CD4-positive, alpha-beta memory T cell (primary cell): ENCODE results near the gene FOXN4. TPM values are rescaled to one million over a fixed set of nuclear protein-coding genes. Genes with fewer than 3 reads are reported as not detected.

Experiments
- CTCF ChIA-PET: fragments of 350-600 bp; sonication (Branson Sonifier 250); formaldehyde crosslinking; loops from one replicate; lab custom pipeline; 2021; ENCODE audit warnings: inconsistent platforms; ENCODE audit not compliant: partially characterized antibody; lab: Charles Lee
- POLR2A ChIA-PET: fragments of 350-600 bp; sonication (Branson Sonifier 250); formaldehyde crosslinking; loops from one replicate; lab custom pipeline; 2021; ENCODE audit not compliant: partially characterized antibody; lab: Charles Lee
- DNase-seq, 5 donors: peaks; one replicate each; pipeline versions ENCODE4 v3.0.0 to v3.0.0-alpha.2; 2020 to 2022; ENCODE audit warnings: mixed read lengths in 1 of 5
- H3K27ac ChIP-seq: one replicate; pipeline ENCODE4 v1.7.0; 2013; ENCODE audit warnings: low read depth, low read length
- H3K27me3 ChIP-seq: 2 replicates; pipeline ENCODE4 v1.7.0; 2013; ENCODE audit warnings: mild to moderate bottlenecking, low read length, moderate library complexity; ENCODE audit not compliant: insufficient read depth
- H3K36me3 ChIP-seq: 2 replicates; pipeline ENCODE4 v1.7.0; 2013; ENCODE audit warnings: mild to moderate bottlenecking, low read length, moderate library complexity; ENCODE audit not compliant: insufficient read depth
- H3K4me1 ChIP-seq: 2 replicates; pipeline ENCODE4 v1.7.0; 2013; ENCODE audit warnings: mild to moderate bottlenecking, low read length, moderate library complexity; ENCODE audit not compliant: insufficient read depth
- H3K4me3 ChIP-seq, 2 donors: one replicate each; pipeline ENCODE4 v1.7.0; 2013; ENCODE audit warnings: low read length in 2 of 2, mild to moderate bottlenecking in 1 of 2
- H3K9me3 ChIP-seq, 2 donors: one replicate each; pipeline ENCODE4 v1.7.0; 2013; ENCODE audit warnings: low read length in 2 of 2, control low read depth in 1 of 2; ENCODE audit not compliant: control insufficient read depth in 1 of 2
- H3K27ac Mint-ChIP-seq, 7 donors: one replicate each; pipeline ENCODE4 v1.8.0; 2020 to 2021; ENCODE audit warnings: mixed read lengths in 7 of 7, mild to moderate bottlenecking in 6 of 7, inconsistent platforms in 3 of 7, moderate library complexity in 3 of 7
- H3K27me3 Mint-ChIP-seq, 2 donors: one replicate each; pipeline ENCODE4 v1.8.0; 2020 to 2021; ENCODE audit warnings: mixed read lengths in 2 of 2
- H3K36me3 Mint-ChIP-seq, 2 donors: one replicate each; pipeline ENCODE4 v1.8.0; 2020 to 2021; ENCODE audit warnings: mixed read lengths in 2 of 2, inconsistent platforms in 1 of 2, mild to moderate bottlenecking in 1 of 2
- H3K4me1 Mint-ChIP-seq, 4 donors: one replicate each; pipeline ENCODE4 v1.8.0; 2020 to 2021; ENCODE audit warnings: mixed read lengths in 4 of 4, mild to moderate bottlenecking in 1 of 4
- H3K4me3 Mint-ChIP-seq, 8 donors: one replicate each; pipeline ENCODE4 v1.8.0; 2020 to 2021; ENCODE audit warnings: mixed read lengths in 8 of 8, mild to moderate bottlenecking in 7 of 8, moderate library complexity in 6 of 8, inconsistent platforms in 3 of 8
- H3K9me3 Mint-ChIP-seq, 8 donors: one replicate each; pipeline ENCODE4 v1.8.0; 2020 to 2021; ENCODE audit warnings: mixed read lengths in 8 of 8, mild to moderate bottlenecking in 5 of 8, inconsistent platforms in 3 of 8, moderate library complexity in 1 of 8
- intact Hi-C: fragments of 100-400 bp; cut with micrococcal nuclease; formaldehyde crosslinking; loops from one replicate; pipeline ENCODE4 v1.15.1; 2023
- polyA plus RNA-seq, 2 donors: library from polyadenylated mRNA; unstranded; fragments of 300-500 nt; fragmentation: Illumina TruSeq; gene quantifications; one replicate each; pipeline ENCODE4 v1.2.3, GENCODE V29; 2021
- total RNA-seq, 2 experiments: library from RNA; stranded (reverse); gene quantifications; one replicate each; pipeline ENCODE4 v1.2.3, GENCODE V29; 2021

FOXN4 gene
- total and polyA plus RNA-seq, 4 experiments from 2014 or later = not detected

DNA sequence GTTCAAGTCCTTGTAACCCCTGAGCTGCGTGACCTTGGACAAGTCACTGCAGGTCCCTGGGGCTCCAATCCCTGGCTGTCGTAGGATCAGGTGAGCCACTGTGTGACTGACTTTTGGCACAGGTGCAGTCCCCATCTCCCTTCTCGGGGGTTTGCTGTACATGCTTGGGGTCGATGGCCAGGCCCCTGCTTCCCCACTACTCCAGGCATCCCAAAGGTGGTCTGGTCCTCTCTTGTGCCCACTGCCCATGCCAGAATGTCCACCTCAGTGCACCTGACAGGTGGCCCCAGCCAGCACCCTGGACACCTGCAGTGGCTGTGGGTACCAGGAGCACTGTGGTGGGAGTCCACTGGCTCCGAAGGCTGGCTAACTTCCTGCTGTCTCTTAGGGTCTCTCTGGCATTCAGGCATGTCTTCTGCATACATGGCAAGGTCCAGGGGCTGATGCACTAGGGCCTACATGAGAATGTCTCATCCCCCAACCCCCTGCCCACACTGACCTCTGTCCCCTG is 14.7 kb downstream of the FOXN4 start:
- intact Hi-C loops = no loop called here
- Mint-ChIP-seq H3K9me3 (no peaks in the 10 kb centered on the region), H3K36me3 (no peaks in the 10 kb centered on the region), H3K4me1 (no peaks in the 10 kb centered on the region), H3K27ac (no peak overlapping the region), H3K4me3 (no peak overlapping the region), H3K27me3 (peaks cover 7 to 32% of the 10 kb centered on the region in 2 donors)
- Histone ChIP-seq H3K4me1 (no peaks in the 10 kb centered on the region), H3K4me3 (no peak overlapping the region), H3K36me3 (no peaks in the 10 kb centered on the region), H3K9me3 (no peaks in the 10 kb centered on the region), H3K27ac (no peak overlapping the region), H3K27me3 (no peaks in the 10 kb centered on the region)
- DNase-seq = no peak
- ChIA-PET POLR2A (no interaction called here), CTCF (no interaction called here)

DNA sequence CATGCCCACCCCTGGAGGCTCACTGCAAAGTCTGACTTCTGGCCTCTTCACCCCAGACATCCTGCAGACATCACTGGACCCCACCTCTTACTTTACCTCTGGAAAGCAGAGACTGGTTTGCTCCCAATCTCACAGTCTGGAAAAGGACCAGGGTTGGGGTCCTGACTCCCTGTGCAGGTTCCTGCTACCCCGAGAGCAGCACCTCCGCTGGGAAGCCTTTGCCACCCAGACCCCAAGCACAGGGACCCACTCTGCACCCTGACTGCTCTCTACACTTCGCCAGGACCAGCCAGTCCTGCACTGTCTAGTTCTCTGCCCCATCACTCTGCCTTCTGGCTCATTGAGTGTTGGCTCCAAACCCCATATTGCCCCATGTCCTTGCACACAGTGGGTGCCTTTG is 16.0 kb downstream of the FOXN4 start:
- Histone ChIP-seq H3K4me1 (no peaks in the 10 kb centered on the region), H3K9me3 (no peaks in the 10 kb centered on the region), H3K27me3 (no peaks in the 10 kb centered on the region), H3K4me3 (no peak overlapping the region), H3K27ac (no peak overlapping the region), H3K36me3 (no peaks in the 10 kb centered on the region)
- Mint-ChIP-seq H3K4me1 (peaks cover 0 to 4% (median 0%) of the 10 kb centered on the region in 4 donors), H3K36me3 (no peaks in the 10 kb centered on the region), H3K27me3 (peaks cover 8 to 32% of the 10 kb centered on the region in 2 donors), H3K4me3 (no peak overlapping the region), H3K9me3 (no peaks in the 10 kb centered on the region), H3K27ac (no peak overlapping the region)
- CTCF ChIA-PET = no interaction called here
- DNase-seq = no peak
- intact Hi-C loops = no loop called here
- POLR2A ChIA-PET = no interaction called here

- H3K9me3 ChIP-seq = no peaks in the 10 kb centered on the region
- H3K4me1 ChIP-seq = no peaks in the 10 kb centered on the region
- peaks cover 0 to 4% (median 0%) of the 10 kb centered on the region in 4 donors for H3K4me1 Mint-ChIP-seq
- H3K27me3 ChIP-seq = no peaks in the 10 kb centered on the region
- no peaks in the 10 kb centered on the region for H3K9me3 Mint-ChIP-seq
- H3K36me3 ChIP-seq = no peaks in the 10 kb centered on the region
- ChIA-PET POLR2A (no interaction called here), CTCF (no interaction called here)
- H3K27ac Mint-ChIP-seq = no peak overlapping the region
- H3K4me3 Mint-ChIP-seq = no peak overlapping the region
- intact Hi-C loops = no loop called here
- no peaks in the 10 kb centered on the region for H3K36me3 Mint-ChIP-seq
- no peak for DNase-seq
- no peak overlapping the region for H3K27ac ChIP-seq
- H3K27me3 Mint-ChIP-seq = peaks cover 7 to 32% of the 10 kb centered on the region in 2 donors
- H3K4me3 ChIP-seq = no peak overlapping the region
Observed at GRCh38 chr12:109292342-109292711, 16.8 kb downstream of the FOXN4 start.

DNA sequence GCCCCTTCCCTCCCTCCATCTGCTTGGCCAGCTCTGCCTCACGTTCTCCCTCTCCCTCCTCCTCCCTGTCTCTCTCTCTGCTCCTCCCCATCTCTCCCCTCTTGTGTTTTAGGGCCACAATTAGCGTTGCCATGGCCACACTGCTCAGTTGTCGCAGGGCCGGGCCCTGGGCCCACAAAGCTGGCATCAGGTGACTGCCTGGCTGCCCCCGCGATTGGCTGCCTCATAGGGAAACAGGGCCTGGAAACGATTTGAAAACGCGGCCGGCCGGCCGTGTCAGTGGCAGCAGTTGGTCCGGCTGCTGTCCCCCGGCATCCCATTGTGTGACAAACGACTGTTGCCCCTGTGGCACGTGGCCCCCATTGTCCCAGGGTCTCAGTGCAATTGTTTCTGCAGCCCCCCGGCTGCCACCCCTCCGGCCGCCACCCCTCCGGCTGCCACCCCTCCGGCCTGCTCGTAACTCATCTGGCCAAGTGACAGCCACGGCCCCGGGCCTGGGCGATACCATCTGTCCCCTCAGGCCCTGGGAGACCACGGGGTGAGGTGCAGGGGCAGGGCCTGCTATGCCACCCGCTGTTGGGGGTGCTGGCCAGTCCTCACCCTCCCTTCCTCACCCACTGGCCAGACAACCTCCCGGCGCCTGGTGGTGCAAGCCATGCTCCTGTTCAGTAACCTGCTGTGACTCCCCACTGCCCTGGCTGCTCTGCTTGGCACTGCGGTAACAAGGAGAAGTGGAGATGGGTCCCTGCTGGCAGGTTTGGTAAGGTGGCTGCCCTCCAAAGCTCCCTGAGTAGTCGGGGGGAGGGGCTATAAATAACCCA is 17.4 kb downstream of the FOXN4 start:
- H3K9me3 ChIP-seq = no peaks in the 10 kb centered on the region
- intact Hi-C loops = no loop called here
- H3K27ac ChIP-seq = no peak overlapping the region
- ChIA-PET CTCF (no interaction called here), POLR2A (no interaction called here)
- no peak overlapping the region for H3K4me3 ChIP-seq
- H3K4me1 ChIP-seq = no peaks in the 10 kb centered on the region
- no peaks in the 10 kb centered on the region for H3K36me3 ChIP-seq
- no peaks in the 10 kb centered on the region for H3K27me3 ChIP-seq
- Mint-ChIP-seq H3K4me1 (peaks cover 0 to 4% (median 0%) of the 10 kb centered on the region in 4 donors), H3K36me3 (no peaks in the 10 kb centered on the region), H3K27me3 (peaks cover 7 to 32% of the 10 kb centered on the region in 2 donors), H3K9me3 (no peaks in the 10 kb centered on the region), H3K4me3 (no peak overlapping the region), H3K27ac (no peak overlapping the region)
- DNase-seq = no peak

GRCh38 chr12:109291117-109291516 is 18.0 kb downstream of the FOXN4 start:
- ChIA-PET POLR2A (no interaction called here), CTCF (no interaction called here)
- Histone ChIP-seq H3K4me1 (no peaks in the 10 kb centered on the region), H3K9me3 (no peaks in the 10 kb centered on the region), H3K4me3 (no peak overlapping the region), H3K36me3 (no peaks in the 10 kb centered on the region), H3K27ac (no peak overlapping the region), H3K27me3 (no peaks in the 10 kb centered on the region)
- DNase-seq = no peak
- no peak overlapping the region for H3K27ac Mint-ChIP-seq
- no peaks in the 10 kb centered on the region for H3K9me3 Mint-ChIP-seq
- peaks cover 0 to 4% (median 0%) of the 10 kb centered on the region in 4 donors for H3K4me1 Mint-ChIP-seq
- peaks cover 7 to 28% of the 10 kb centered on the region in 2 donors for H3K27me3 Mint-ChIP-seq
- no peak overlapping the region for H3K4me3 Mint-ChIP-seq
- intact Hi-C loops = no loop called here
- H3K36me3 Mint-ChIP-seq = no peaks in the 10 kb centered on the region

DNA sequence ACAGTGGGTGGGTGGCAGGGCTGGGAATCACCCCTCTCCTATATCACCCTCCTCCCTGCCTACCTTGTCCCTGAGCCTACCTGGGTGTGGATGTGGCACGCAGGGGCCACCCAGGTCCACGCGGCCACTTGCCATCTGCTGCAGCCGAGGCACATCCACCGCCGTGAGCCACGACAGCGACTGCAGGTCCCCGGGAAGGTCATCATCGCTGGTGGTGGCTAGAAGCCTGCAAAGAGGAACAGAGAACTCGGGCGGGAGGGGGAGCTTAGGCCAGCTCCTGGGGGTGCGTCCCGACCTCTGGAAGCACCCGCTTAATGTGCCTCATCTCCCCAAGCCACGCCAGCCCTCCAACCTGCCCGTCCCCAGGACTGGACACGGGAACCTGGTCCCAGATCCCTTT is 19.0 kb downstream of the FOXN4 start:
- Histone ChIP-seq H3K4me3 (no peak overlapping the region), H3K9me3 (no peaks in the 10 kb centered on the region), H3K36me3 (no peaks in the 10 kb centered on the region), H3K27ac (no peak overlapping the region), H3K27me3 (no peaks in the 10 kb centered on the region), H3K4me1 (no peaks in the 10 kb centered on the region)
- H3K9me3 Mint-ChIP-seq = no peaks in the 10 kb centered on the region
- intact Hi-C loops = no loop called here
- H3K27ac Mint-ChIP-seq = no peak overlapping the region
- no peak for DNase-seq
- H3K36me3 Mint-ChIP-seq = no peaks in the 10 kb centered on the region
- ChIA-PET CTCF (no interaction called here), POLR2A (no interaction called here)
- H3K27me3 Mint-ChIP-seq = peaks cover 7 to 25% of the 10 kb centered on the region in 2 donors
- H3K4me1 Mint-ChIP-seq = peaks cover 0 to 4% (median 0%) of the 10 kb centered on the region in 4 donors
- no peak overlapping the region for H3K4me3 Mint-ChIP-seq

GRCh38 chr12:109289551-109289950 is 19.5 kb downstream of the FOXN4 start:
- no peaks in the 10 kb centered on the region for H3K4me1 ChIP-seq
- no peak for DNase-seq
- no peaks in the 10 kb centered on the region for H3K36me3 ChIP-seq
- intact Hi-C loops = no loop called here
- POLR2A ChIA-PET = no interaction called here
- Mint-ChIP-seq H3K4me3 (no peak overlapping the region), H3K27ac (no peak overlapping the region), H3K4me1 (peaks cover 0 to 4% (median 0%) of the 10 kb centered on the region in 4 donors), H3K27me3 (peaks cover 6 to 22% of the 10 kb centered on the region in 2 donors), H3K9me3 (no peaks in the 10 kb centered on the region), H3K36me3 (no peaks in the 10 kb centered on the region)
- H3K9me3 ChIP-seq = no peaks in the 10 kb centered on the region
- CTCF ChIA-PET = no interaction called here
- no peak overlapping the region for H3K4me3 ChIP-seq
- no peaks in the 10 kb centered on the region for H3K27me3 ChIP-seq
- no peak overlapping the region for H3K27ac ChIP-seq
